Endothelial cell of umbilical vein (primary cell): Measurements from ENCODE around the gene R3HDM2. TPM values are rescaled to one million over a fixed set of nuclear protein-coding genes. Genes with fewer than 3 reads are reported as not detected.
"Not testable (repeated sequence)": the region's sequence is repeated elsewhere in the genome, so short reads cannot be mapped to it uniquely, and the experiment has no call there.

Experiments used
- BruUV-seq: library from RNA; stranded (reverse); fragments of 400-500 nt; replicated peaks from 2 replicates; lab custom pipeline; 2021; lab: Mats Ljungman, UMichigan
- CTCF ChIA-PET: fragments of 300-600, 350-600 bp; sonication (Branson Sonifier 250); formaldehyde crosslinking; loops from one replicate; lab custom pipeline; 2021; ENCODE audit warnings: antibody characterized with exemption, inconsistent platforms; lab: Charles Lee
- POLR2A ChIA-PET: fragments of 300-600, 350-600 bp; sonication (Branson Sonifier 250); formaldehyde crosslinking; loops from one replicate; lab custom pipeline; 2021; ENCODE audit warnings: antibody characterized with exemption, inconsistent platforms; lab: Charles Lee
- DNase-seq: peaks from one replicate; pipeline ENCODE4 v3.0.0-alpha.2; 2011; ENCODE audit warnings: low read depth, low spot score
- FAIRE-seq: peaks from 2 replicates; lab custom pipeline; 2011; peaks lifted over from hg19 to GRCh38; lab: Jason Lieb, UNC
- H2AFZ ChIP-seq: 2 replicates; pipeline ENCODE4 v1.6.0; 2012; ENCODE audit warnings: low read depth, low read length, control low read depth, inconsistent platforms
- H3K27ac ChIP-seq: 2 replicates; pipeline ENCODE4 v1.5.1; 2011; ENCODE audit warnings: low read depth, mild to moderate bottlenecking, control low read depth, low read length, moderate library complexity; ENCODE audit not compliant: insufficient read depth
- H3K27me3 ChIP-seq, 2 experiments: 2 replicates each; pipeline versions ENCODE4 v1.6.0 to v1.6.1; 2011; ENCODE audit warnings: low read length in 2 of 2, mixed read lengths in 1 of 2; ENCODE audit not compliant: control insufficient read depth in 2 of 2, insufficient read depth in 2 of 2
- H3K36me3 ChIP-seq, 2 experiments: 2 replicates in 1 of 2; 3 replicates in 1 of 2; pipeline ENCODE4 v1.5.1; 2011; ENCODE audit warnings: low read length in 2 of 2, mild to moderate bottlenecking in 1 of 2, moderate library complexity in 1 of 2; ENCODE audit not compliant: control insufficient read depth in 2 of 2, insufficient read depth in 2 of 2; ENCODE audit errors: extremely low read depth in 1 of 2
- H3K4me1 ChIP-seq: 3 replicates; pipeline ENCODE4 v1.5.1; 2011; ENCODE audit warnings: mild to moderate bottlenecking, low read length; ENCODE audit not compliant: control insufficient read depth, insufficient read depth; ENCODE audit errors: extremely low read depth
- H3K4me2 ChIP-seq: 2 replicates; pipeline ENCODE4 v1.6.1; 2011; ENCODE audit warnings: low read length, control low read depth, mixed read lengths; ENCODE audit not compliant: insufficient read depth
- H3K4me3 ChIP-seq, 3 experiments: fragments of 200-600 bp in 1 of 3; sonication (generic), shearing (Covaris generic) in 1 of 3; replicated peaks in 1 of 3; 2 replicates each; pipeline ENCODE4 v1.5.1; 2011 to 2016; ENCODE audit warnings: control low read depth in 3 of 3, low read length in 3 of 3, mild to moderate bottlenecking in 2 of 3, inconsistent platforms in 1 of 3, low read depth in 1 of 3, moderate library complexity in 1 of 3; ENCODE audit not compliant: insufficient read depth in 1 of 3
- H3K79me2 ChIP-seq: 2 replicates; pipeline ENCODE4 v1.6.0; 2012; ENCODE audit warnings: low read length, inconsistent platforms; ENCODE audit not compliant: control insufficient read depth, insufficient read depth
- H3K9ac ChIP-seq: replicated peaks from 2 replicates; pipeline ENCODE3; 2011; ENCODE audit warnings: low read length, control low read depth; ENCODE audit not compliant: insufficient read depth; ENCODE audit errors: extremely low read depth
- H3K9me1 ChIP-seq: replicated peaks from 3 replicates; pipeline ENCODE4 v1.6.0; 2011; ENCODE audit warnings: mild to moderate bottlenecking, low read length; ENCODE audit not compliant: control insufficient read depth, insufficient read depth; ENCODE audit errors: extremely low read depth
- H3K9me3 ChIP-seq: replicated peaks from 2 replicates; pipeline ENCODE4 v1.5.1; 2012; ENCODE audit warnings: low read length, inconsistent platforms; ENCODE audit not compliant: control insufficient read depth, insufficient read depth
- H4K20me1 ChIP-seq: replicated peaks from 2 replicates; pipeline ENCODE3; 2011; ENCODE audit warnings: mild to moderate bottlenecking, low read length; ENCODE audit not compliant: control insufficient read depth, insufficient read depth; ENCODE audit errors: extremely low read depth
- CTCF ChIP-seq, 2 donors: IDR thresholded peaks; 1 replicate in 1 of 2; 2 replicates in 1 of 2; pipeline ENCODE4 v1.5.1; 2011; ENCODE audit warnings: low read length in 2 of 2, mild to moderate bottlenecking in 2 of 2, moderate library complexity in 2 of 2, control low read depth in 1 of 2, inconsistent platforms in 1 of 2, low read depth in 1 of 2; ENCODE audit not compliant: insufficient read depth in 1 of 2; ENCODE audit errors: extremely low read depth in 1 of 2
- EZH2 ChIP-seq: IDR thresholded peaks from 2 replicates; pipeline ENCODE4 v1.6.1; 2012; ENCODE audit warnings: borderline replicate concordance, low read depth, mild to moderate bottlenecking, moderate library complexity, low read length, inconsistent platforms; ENCODE audit not compliant: severe bottlenecking
- FOS ChIP-seq: IDR thresholded peaks from 2 replicates; pipeline ENCODE4 v1.6.1; 2011; ENCODE audit warnings: mild to moderate bottlenecking, low read length, moderate library complexity, borderline replicate concordance; ENCODE audit not compliant: insufficient read depth
- GATA2 ChIP-seq: IDR thresholded peaks from 2 replicates; pipeline ENCODE4 v1.7.0; 2011; ENCODE audit warnings: low read depth, mild to moderate bottlenecking, moderate library complexity, mixed read lengths, low read length; ENCODE audit not compliant: insufficient read length, insufficient read depth
- JUN ChIP-seq: IDR thresholded peaks from 2 replicates; pipeline ENCODE4 v1.6.1; 2011; ENCODE audit warnings: borderline replicate concordance, low read depth; ENCODE audit not compliant: insufficient read length, insufficient read depth
- MAX ChIP-seq: IDR thresholded peaks from 2 replicates; pipeline ENCODE4 v1.6.1; 2011; ENCODE audit not compliant: insufficient read depth, insufficient read length
- MYC ChIP-seq: IDR thresholded peaks from one replicate; pipeline ENCODE4 v1.6.1; 2011; ENCODE audit warnings: mild to moderate bottlenecking, low read depth, low read length
- POLR2A ChIP-seq: IDR thresholded peaks from 2 replicates; pipeline ENCODE4 v1.6.1; 2012; ENCODE audit warnings: low read depth, mild to moderate bottlenecking, control low read depth, low read length
- POLR2AphosphoS5 ChIP-seq: IDR thresholded peaks from 2 replicates; pipeline ENCODE4 v1.6.1; 2012; ENCODE audit warnings: low read depth, mild to moderate bottlenecking, control low read depth, low read length, moderate library complexity; ENCODE audit not compliant: insufficient read depth
- dilution Hi-C: fragments of 300-500 bp; cut with MboI; formaldehyde crosslinking; loops from one replicate; pipeline ENCODE4 v1.15.0; 2019; ENCODE audit warnings: low sequenced_read_pairs; ENCODE audit not compliant: extremely low pct_ligation_motif_present
- intact Hi-C: fragments of 100-400 bp; cut with micrococcal nuclease; formaldehyde crosslinking; loops from one replicate; pipeline ENCODE4 v1.10.0; 2022
- polyA plus RNA-seq, 4 experiments: library from polyadenylated mRNA; depleted of rRNA in 3 of 4; stranded (reverse) in 3 of 4; unstranded in 1 of 4; fragments of >200 nt; gene quantifications; 2 replicates each; pipeline versions ENCODE4 v1.2.1 to v1.2.3, GENCODE V29; 2011 to 2012; ENCODE audit warnings: missing spikeins in 1 of 4
- total RNA-seq: library from RNA; stranded (reverse); gene quantifications from 2 replicates; pipeline ENCODE4 v1.2.3, GENCODE V29; 2021

R3HDM2 gene
- total and polyA plus RNA-seq, 2 donors (not counting 3 experiments of a cell fraction or from before 2014, with no cell fraction given): 26.1 to 31.3 TPM

DNA sequence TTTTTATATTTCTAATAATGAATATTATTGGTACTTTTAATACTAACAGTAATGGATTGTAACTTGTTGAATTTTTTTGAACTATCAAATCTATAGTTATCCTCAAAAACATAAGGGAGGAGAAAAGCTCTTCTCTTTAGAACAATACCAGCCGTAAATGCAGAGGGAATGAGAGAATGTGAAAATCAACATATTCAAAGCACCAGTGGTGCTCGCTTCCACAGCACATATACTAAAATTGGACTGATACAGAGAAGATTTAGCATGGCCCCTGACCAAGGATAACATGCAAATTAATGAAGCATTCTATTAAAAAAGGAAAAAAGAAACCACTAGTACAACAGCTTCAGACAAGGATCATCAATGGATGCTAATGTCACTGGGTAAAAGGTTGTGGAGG is 15.8 kb downstream of the R3HDM2 start:
- peaks cover 7% of the 10 kb centered on the region for H3K79me2 ChIP-seq
- no peak overlapping the region for H3K9ac ChIP-seq
- no TSS peak for BruUV-seq
- FAIRE-seq (no peak), DNase-seq (no peak)
- ChIA-PET CTCF (no interaction called here), POLR2A (no interaction called here)
- no peaks in the 10 kb centered on the region for H3K9me1 ChIP-seq
- no peak for TF ChIP-seq MYC
- TF ChIP-seq POLR2AphosphoS5: no peak
- no peak for TF ChIP-seq POLR2A
- no peak for TF ChIP-seq MAX
- TF ChIP-seq FOS: no peak
- no peak for TF ChIP-seq JUN
- no peak for TF ChIP-seq CTCF (IDR thresholded peaks at IDR 0.05; ENCODE audit: extremely low read depth in 1 of 2, insufficient read depth in 1 of 2, low read depth in 1 of 2, low read length in 2 of 2)
- no peak for TF ChIP-seq GATA2
- TF ChIP-seq EZH2: no peak
- dilution Hi-C loops: no loop called here
- H3K4me3 ChIP-seq: no peak overlapping the region
- no peaks in the 10 kb centered on the region for H3K27me3 ChIP-seq
- H3K27ac ChIP-seq: no peak overlapping the region
- H3K36me3 ChIP-seq: no peaks in the 10 kb centered on the region
- no peak overlapping the region for H3K4me2 ChIP-seq
- intact Hi-C loops: no loop called here
- no peaks in the 10 kb centered on the region for H3K4me1 ChIP-seq
- no peak overlapping the region for H2AFZ ChIP-seq
- no peaks in the 10 kb centered on the region for H3K9me3 ChIP-seq
- no peaks in the 10 kb centered on the region for H4K20me1 ChIP-seq

- H3K27ac ChIP-seq, H2AFZ ChIP-seq, H3K9me1 ChIP-seq, H4K20me1 ChIP-seq, H3K36me3 ChIP-seq, DNase-seq, H3K27me3 ChIP-seq, FAIRE-seq, CTCF ChIA-PET, H3K4me2 ChIP-seq, H3K4me3 ChIP-seq, dilution Hi-C loops, H3K9me3 ChIP-seq, BruUV-seq, H3K4me1 ChIP-seq, H3K79me2 ChIP-seq, intact Hi-C loops, H3K9ac ChIP-seq: not testable (repeated sequence)
- POLR2A ChIA-PET: interaction anchor here (0.7 kb wide), 1 partner anchor 16 kb away, joined by 4 read pairs; no protein-coding TSS in a partner anchor
These were observed 16.7 kb downstream of the R3HDM2 start for GRCh38 chr12:57414160-57414559.
